ENCODE measurements around the gene NFE2. TPM values are rescaled to one million over a fixed set of nuclear protein-coding genes. Genes with fewer than 3 reads are reported as not detected.
A peak's percentile ranks its signal among the peaks of the same experiment; 100 is the strongest.

The NFE2 gene
- 1.6 TPM for total RNA-seq
- polyA plus RNA-seq (ENCODE audit: insufficient read depth in 1 of 8, insufficient read length in 8 of 8, low replicate concordance in 1 of 8) = 1 to 10 TPM; 1.1 to 3.3 (median 2.5) TPM
- long read RNA-seq, donor 1 = 0 reads
- long read RNA-seq, donor 2 = 0 reads
- long read RNA-seq, donor 3, partial matches to known transcripts = 0 of 2 reads
- long read RNA-seq, donor 3, other reads (novel, unspliced or antisense) = 0 of 2 reads
- long read RNA-seq, donor 4 = 0 reads
- long read RNA-seq, donor 5, partial matches to known transcripts = 0 of 1 reads
- long read RNA-seq, donor 5, other reads (novel, unspliced or antisense) = 0 of 1 reads
- long read RNA-seq, donor 6, partial matches to known transcripts = 0 of 4 reads
- long read RNA-seq, donor 6, other reads (novel, unspliced or antisense) = 0 of 4 reads
- long read RNA-seq, donor 7, partial matches to known transcripts = 0 of 2 reads
- long read RNA-seq, donor 7, other reads (novel, unspliced or antisense) = 0 of 2 reads
- long read RNA-seq, donor 8 = 0 reads
- long read RNA-seq, donor 9 = 0 reads
- long read RNA-seq, donor 10, partial matches to known transcripts = 0 of 2 reads
- long read RNA-seq, donor 10, other reads (novel, unspliced or antisense) = 0 of 2 reads
- long read RNA-seq, donor 11, partial matches to known transcripts = 0 of 1 reads
- long read RNA-seq, donor 11, other reads (novel, unspliced or antisense) = 0 of 1 reads

GRCh38 chr12:54300732-54301427 is at the start of gene NFE2:
NFE2 (minus strand) TSS chr12:54301015; CDS start chr12:54295248, 5,767 bp downstream.
- no peak within 1 kb of the TSS for H3K27ac ChIP-seq (ENCODE audit: low read length)
- no peaks in the 10 kb centered on the region for H3K36me3 ChIP-seq (ENCODE audit: control insufficient read depth, insufficient read depth, low read length)
- peaks cover 15% of the 10 kb centered on the region for H3K4me1 ChIP-seq (ENCODE audit: control insufficient read depth, insufficient read depth, low read length)
- no peaks in the 10 kb centered on the region for H3K9me3 ChIP-seq (replicated peaks; ENCODE audit: control insufficient read depth, low read depth, low read length)
- peak within 1 kb of the TSS; percentile 21 for H3K4me3 ChIP-seq (ENCODE audit: low read length)
- H3K27me3 ChIP-seq (ENCODE audit: control insufficient read depth, insufficient read depth, low read length) = peaks cover 46% of the 10 kb centered on the region
- WGBS (ENCODE audit: insufficient coverage) = 4% methylated on average over 21 of the region's 26 CpGs
- peak; percentile 59 for DNase-seq

DNA sequence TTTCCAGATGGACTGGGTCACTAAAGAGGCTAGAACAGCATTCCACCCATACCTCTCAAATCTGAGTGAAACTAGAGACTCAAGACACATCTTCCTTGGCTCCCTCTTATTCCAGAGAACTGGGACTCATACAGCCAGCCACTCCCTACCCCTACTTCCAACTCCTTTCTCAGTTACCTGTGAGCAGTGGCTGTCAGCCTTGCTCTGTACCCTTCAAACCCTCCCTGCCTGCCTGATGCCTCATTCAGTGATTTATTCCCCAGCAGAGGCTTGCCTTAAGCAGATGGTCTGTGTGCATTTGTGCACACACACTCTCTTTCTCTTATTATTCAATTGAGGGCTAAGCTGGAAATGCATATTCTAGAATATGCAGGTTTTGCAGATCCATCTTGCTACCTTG is 48.9 kb upstream of the NFE2 start:
- Histone ChIP-seq H3K4me1 (ENCODE audit: control insufficient read depth, insufficient read depth, low read length) (peaks cover 34% of the 10 kb centered on the region), H3K27me3 (ENCODE audit: control insufficient read depth, insufficient read depth, low read length) (no peaks in the 10 kb centered on the region), H3K27ac (ENCODE audit: low read length) (no peak overlapping the region), H3K4me3 (ENCODE audit: low read length) (no peak overlapping the region), H3K9me3 (replicated peaks; ENCODE audit: control insufficient read depth, low read depth, low read length) (no peaks in the 10 kb centered on the region), H3K36me3 (ENCODE audit: control insufficient read depth, insufficient read depth, low read length) (peaks cover 63% of the 10 kb centered on the region)
- no peak for DNase-seq

DNA sequence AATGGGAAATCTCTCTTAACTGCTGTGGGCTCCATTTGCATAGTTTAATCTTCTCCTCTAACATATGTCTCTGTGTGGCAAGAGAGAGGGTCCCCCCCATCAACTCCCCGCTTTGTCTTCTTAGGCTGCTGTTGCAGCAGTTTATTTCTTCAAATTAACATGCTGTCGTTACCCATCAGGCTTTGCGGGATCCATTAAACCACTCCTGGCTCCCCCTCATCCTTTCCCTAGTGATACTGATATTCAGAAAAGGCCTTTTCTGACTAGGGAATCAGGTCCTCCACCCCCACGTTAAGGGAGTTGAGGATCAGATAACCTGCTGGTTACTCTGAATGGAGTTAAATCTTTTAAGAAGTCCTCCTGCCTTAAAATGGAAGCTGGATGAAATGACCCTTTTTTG is 48.2 kb upstream of the NFE2 start:
- H3K9me3 ChIP-seq (replicated peaks; ENCODE audit: control insufficient read depth, low read depth, low read length) = no peaks in the 10 kb centered on the region
- H3K27ac ChIP-seq (ENCODE audit: low read length) = no peak overlapping the region
- no peaks in the 10 kb centered on the region for H3K27me3 ChIP-seq (ENCODE audit: control insufficient read depth, insufficient read depth, low read length)
- peaks cover 32% of the 10 kb centered on the region for H3K4me1 ChIP-seq (ENCODE audit: control insufficient read depth, insufficient read depth, low read length)
- 100% methylated on average over 1 of the region's 4 CpGs for WGBS (ENCODE audit: insufficient coverage)
- no peak overlapping the region for H3K4me3 ChIP-seq (ENCODE audit: low read length)
- DNase-seq = no peak
- H3K36me3 ChIP-seq (ENCODE audit: control insufficient read depth, insufficient read depth, low read length) = peaks cover 63% of the 10 kb centered on the region

GRCh38 chr12:54341378-54342300 is 40.8 kb upstream of the NFE2 start:
- H3K27me3 ChIP-seq (ENCODE audit: control insufficient read depth, insufficient read depth, low read length) = no peaks in the 10 kb centered on the region
- 65% methylated on average over 4 of the region's 9 CpGs for WGBS (ENCODE audit: insufficient coverage)
- H3K4me3 ChIP-seq (ENCODE audit: low read length) = no peak overlapping the region
- DNase-seq = peak; percentile 47
- H3K9me3 ChIP-seq (replicated peaks; ENCODE audit: control insufficient read depth, low read depth, low read length) = no peaks in the 10 kb centered on the region
- peak overlapping the region; percentile 48 for H3K27ac ChIP-seq (ENCODE audit: low read length)
- peaks cover 26% of the 10 kb centered on the region for H3K4me1 ChIP-seq (ENCODE audit: control insufficient read depth, insufficient read depth, low read length)
- peaks cover 43% of the 10 kb centered on the region for H3K36me3 ChIP-seq (ENCODE audit: control insufficient read depth, insufficient read depth, low read length)

DNA sequence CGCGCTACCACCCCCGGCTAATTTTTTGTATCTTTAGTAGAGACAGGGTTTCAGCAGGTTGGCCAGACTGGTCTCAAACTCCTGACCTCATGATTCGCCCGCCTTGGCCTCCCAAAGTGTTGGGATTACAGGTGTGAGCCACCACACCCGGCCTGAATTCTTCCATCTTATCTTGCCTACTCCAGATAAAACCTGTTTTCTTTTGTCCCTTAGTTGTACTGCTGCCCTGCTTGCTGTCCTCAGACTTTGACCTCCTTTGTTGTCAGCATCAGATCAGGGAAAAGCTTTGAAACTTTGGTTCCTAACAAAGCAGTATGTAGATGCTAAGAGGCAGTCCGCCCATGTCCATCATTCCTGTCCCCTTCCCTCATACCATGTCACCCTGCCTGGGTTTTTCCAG is 40.0 kb upstream of the NFE2 start:
- H3K4me1 ChIP-seq (ENCODE audit: control insufficient read depth, insufficient read depth, low read length) = peaks cover 26% of the 10 kb centered on the region
- H3K27ac ChIP-seq (ENCODE audit: low read length) = peak overlapping the region; percentile 48
- H3K27me3 ChIP-seq (ENCODE audit: control insufficient read depth, insufficient read depth, low read length) = no peaks in the 10 kb centered on the region
- H3K9me3 ChIP-seq (replicated peaks; ENCODE audit: control insufficient read depth, low read depth, low read length) = no peaks in the 10 kb centered on the region
- H3K4me3 ChIP-seq (ENCODE audit: low read length) = no peak overlapping the region
- H3K36me3 ChIP-seq (ENCODE audit: control insufficient read depth, insufficient read depth, low read length) = peaks cover 38% of the 10 kb centered on the region
- DNase-seq = no peak
- WGBS (ENCODE audit: insufficient coverage) = 94% methylated on average over 2 of the region's 7 CpGs

DNA sequence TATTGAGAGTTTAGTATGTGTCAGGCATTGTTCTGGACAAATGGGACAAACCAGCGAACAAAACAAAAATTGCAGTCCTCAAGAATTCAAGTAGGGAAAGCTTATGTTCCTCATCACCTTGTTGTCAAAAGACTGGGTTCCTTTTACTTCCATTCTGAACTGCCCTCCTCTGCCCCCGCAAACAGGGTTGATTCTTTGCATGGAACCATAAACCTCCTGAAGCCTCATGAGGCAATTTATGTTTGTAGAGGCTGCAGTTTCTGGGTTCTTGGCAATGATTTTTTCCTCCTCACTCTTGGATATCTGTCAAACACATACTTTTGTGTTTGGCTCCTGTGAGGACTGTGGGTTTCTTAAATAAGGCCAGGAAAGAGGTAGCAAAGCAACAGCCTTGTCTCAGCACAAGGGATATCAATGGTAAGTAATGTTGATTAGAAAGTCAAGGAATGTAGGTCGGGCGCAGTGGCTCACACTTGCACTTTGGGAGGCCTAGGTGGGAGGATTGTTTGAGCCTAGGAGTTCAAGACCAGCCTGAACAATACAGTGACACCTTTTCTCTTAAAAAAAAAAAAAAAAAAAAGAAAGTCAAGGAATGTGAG is 38.0 kb upstream of the NFE2 start:
- peaks cover 27% of the 10 kb centered on the region for H3K36me3 ChIP-seq (ENCODE audit: control insufficient read depth, insufficient read depth, low read length)
- no peak overlapping the region for H3K4me3 ChIP-seq (ENCODE audit: low read length)
- H3K27me3 ChIP-seq (ENCODE audit: control insufficient read depth, insufficient read depth, low read length) = no peaks in the 10 kb centered on the region
- no CpG with 5 or more reads among the region's 4 CpGs for WGBS (ENCODE audit: insufficient coverage)
- peak; percentile 66 for DNase-seq
- peak overlapping the region; percentile 23 for H3K27ac ChIP-seq (ENCODE audit: low read length)
- H3K4me1 ChIP-seq (ENCODE audit: control insufficient read depth, insufficient read depth, low read length) = peaks cover 26% of the 10 kb centered on the region
- no peaks in the 10 kb centered on the region for H3K9me3 ChIP-seq (replicated peaks; ENCODE audit: control insufficient read depth, low read depth, low read length)

GRCh38 chr12:54337854-54338650 is 37.2 kb upstream of the NFE2 start:
- Histone ChIP-seq H3K36me3 (ENCODE audit: control insufficient read depth, insufficient read depth, low read length) (peaks cover 22% of the 10 kb centered on the region), H3K9me3 (replicated peaks; ENCODE audit: control insufficient read depth, low read depth, low read length) (no peaks in the 10 kb centered on the region), H3K4me1 (ENCODE audit: control insufficient read depth, insufficient read depth, low read length) (peaks cover 26% of the 10 kb centered on the region), H3K4me3 (ENCODE audit: low read length) (no peak overlapping the region), H3K27ac (ENCODE audit: low read length) (peak overlapping the region; percentile 66), H3K27me3 (ENCODE audit: control insufficient read depth, insufficient read depth, low read length) (no peaks in the 10 kb centered on the region)
- WGBS (ENCODE audit: insufficient coverage) = 0% methylated on average over 1 of the region's 3 CpGs
- DNase-seq = peak; percentile 41

- no peak overlapping the region for H3K4me3 ChIP-seq (ENCODE audit: low read length)
- H3K4me1 ChIP-seq (ENCODE audit: control insufficient read depth, insufficient read depth, low read length) = peaks cover 23% of the 10 kb centered on the region
- WGBS (ENCODE audit: insufficient coverage) = 10% methylated on average over 2 of the region's 3 CpGs
- no peaks in the 10 kb centered on the region for H3K9me3 ChIP-seq (replicated peaks; ENCODE audit: control insufficient read depth, low read depth, low read length)
- H3K27ac ChIP-seq (ENCODE audit: low read length) = peak overlapping the region; percentile 66
- H3K36me3 ChIP-seq (ENCODE audit: control insufficient read depth, insufficient read depth, low read length) = peaks cover 18% of the 10 kb centered on the region
- no peaks in the 10 kb centered on the region for H3K27me3 ChIP-seq (ENCODE audit: control insufficient read depth, insufficient read depth, low read length)
- DNase-seq = peak; percentile 72
These were observed 36.5 kb upstream of the NFE2 start for GRCh38 chr12:54337280-54337842.

Data from muscle of leg (tissue), 16 donors.